ENCODE measurements around the gene TMEM178A. TPM values are rescaled to one million over a fixed set of nuclear protein-coding genes. Genes with fewer than 3 reads are reported as not detected.
A peak's percentile ranks its signal among the peaks of the same experiment; 100 is the strongest.

Gene TMEM178A
- total RNA-seq, 4 donors from 2014 or later: 1.9 to 6.5 (median 4.0) TPM

- 71 to 84% methylated on average over 7 of the region's 7 CpGs for WGBS, 2 donors
- Histone ChIP-seq H3K27ac (no peak overlapping the region), H3K4me1 (no peaks in the 10 kb centered on the region), H3K27me3 (no peaks in the 10 kb centered on the region), H3K36me3 (no peaks in the 10 kb centered on the region), H3K9me3 (no peaks in the 10 kb centered on the region), H3K4me3 (replicated peaks in 1 of 3) (no peak overlapping the region)
- DNase-seq: no peak
- TF ChIP-seq POLR2A (IDR thresholded peaks at IDR 0.05): no peak
- no peak for TF ChIP-seq CTCF (IDR thresholded peaks at IDR 0.05)
- intact Hi-C loops (cut with DNase I): no loop called here
Measured at GRCh38 chr2:39673018-39673417, 7.3 kb downstream of the TMEM178A start.

GRCh38 chr2:39676342-39676741 lies 10.6 kb downstream of the TMEM178A start:
- Histone ChIP-seq H3K4me3 (replicated peaks in 1 of 3) (no peak overlapping the region), H3K27ac (no peak overlapping the region), H3K4me1 (peaks cover 8 to 11% of the 10 kb centered on the region in 2 donors), H3K36me3 (no peaks in the 10 kb centered on the region), H3K27me3 (no peaks in the 10 kb centered on the region), H3K9me3 (no peaks in the 10 kb centered on the region)
- intact Hi-C loops (cut with DNase I): no loop called here
- TF ChIP-seq CTCF (IDR thresholded peaks at IDR 0.05) (no peak), POLR2A (IDR thresholded peaks at IDR 0.05) (no peak)
- DNase-seq: no peak
- WGBS, 2 donors: 92 to 97% methylated on average over 7 of the region's 7 CpGs

- 96 to 97% methylated on average over 2 of the region's 2 CpGs for WGBS, 2 donors
- no peak for TF ChIP-seq POLR2A (IDR thresholded peaks at IDR 0.05)
- TF ChIP-seq CTCF (IDR thresholded peaks at IDR 0.05): no peak
- Histone ChIP-seq H3K27ac (no peak overlapping the region), H3K36me3 (no peaks in the 10 kb centered on the region), H3K4me1 (peaks cover 8 to 11% of the 10 kb centered on the region in 2 donors), H3K9me3 (no peaks in the 10 kb centered on the region), H3K4me3 (replicated peaks in 1 of 3) (no peak overlapping the region), H3K27me3 (no peaks in the 10 kb centered on the region)
- DNase-seq: no peak
- intact Hi-C loops (cut with DNase I): no loop called here
Measured at GRCh38 chr2:39678170-39678569, 12.5 kb downstream of the TMEM178A start.

- TF ChIP-seq CTCF (IDR thresholded peaks at IDR 0.05): no peak
- TF ChIP-seq POLR2A (IDR thresholded peaks at IDR 0.05): peak in 1 of 2 donors; percentile 14
Measured at GRCh38 chr2:39679805-39680204, 14.1 kb downstream of the TMEM178A start.

GRCh38 chr2:39682066-39682692 lies 16.5 kb downstream of the TMEM178A start:
- H3K27ac ChIP-seq: no peak overlapping the region
- H3K4me3 ChIP-seq (replicated peaks in 1 of 3): no peak overlapping the region
- H3K4me1 ChIP-seq: peaks cover 8 to 15% of the 10 kb centered on the region in 2 donors
- DNase-seq: no peak
- no peaks in the 10 kb centered on the region for H3K9me3 ChIP-seq
- no peak for TF ChIP-seq POLR2A (IDR thresholded peaks at IDR 0.05)
- no peak for TF ChIP-seq CTCF (IDR thresholded peaks at IDR 0.05)
- no peaks in the 10 kb centered on the region for H3K27me3 ChIP-seq
- H3K36me3 ChIP-seq: no peaks in the 10 kb centered on the region
- intact Hi-C loops (cut with DNase I): no loop called here
- 83 to 88% methylated on average over 2 of the region's 2 CpGs for WGBS, 2 donors

More at GRCh38 chr2:39679805-39680204, 14.1 kb downstream of the TMEM178A start:
- no peak overlapping the region for H3K4me3 ChIP-seq (replicated peaks in 1 of 3)
- H3K9me3 ChIP-seq: no peaks in the 10 kb centered on the region
- WGBS, 2 donors: 20 to 24% methylated on average over 3 of the region's 3 CpGs
- H3K27me3 ChIP-seq: no peaks in the 10 kb centered on the region
- no peaks in the 10 kb centered on the region for H3K36me3 ChIP-seq
- intact Hi-C loops (cut with DNase I): no loop called here
- H3K4me1 ChIP-seq: peaks cover 8 to 11% of the 10 kb centered on the region in 2 donors
- peak overlapping the region; percentile 78 to 81 (median 79) for H3K27ac ChIP-seq
- DNase-seq: peak; percentile 78 to 81
